NK-92 (cell line): ENCODE results near the gene PTTG2.
"Not testable (repeated sequence)": the region's sequence is repeated elsewhere in the genome, so short reads cannot be mapped to it uniquely, and the experiment has no call there.

Experiments
- DNase-seq: peaks from one replicate; lab custom pipeline; 2025; ENCODE audit not compliant: unreplicated experiment; lab: John Stamatoyannopoulos, UW

The PTTG2 gene

DNA sequence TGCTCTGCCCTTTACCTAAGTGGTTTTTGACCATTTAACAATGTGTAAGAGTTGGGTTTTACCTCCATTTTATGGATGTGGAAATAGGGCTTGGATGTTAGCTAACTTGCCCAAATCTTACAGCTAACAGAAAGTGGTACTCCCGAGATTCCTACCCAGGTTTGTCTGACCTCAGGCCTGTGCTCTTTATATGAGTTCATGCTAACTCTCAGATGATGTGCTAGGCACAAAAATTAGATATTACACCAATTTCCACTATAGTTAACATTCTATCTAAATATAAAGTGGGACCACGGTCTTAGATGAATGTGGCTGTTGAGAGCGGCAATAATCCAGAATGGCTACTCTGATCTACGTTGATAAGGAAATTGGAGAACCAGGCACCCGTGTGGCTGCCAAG is at the start of gene PTTG2:
Gene PTTG2 (plus strand): TSS at position 301 of the 400 bp plus-strand sequence. CDS start 37 bp downstream, at position 338.
- DNase-seq: no peak

DNA sequence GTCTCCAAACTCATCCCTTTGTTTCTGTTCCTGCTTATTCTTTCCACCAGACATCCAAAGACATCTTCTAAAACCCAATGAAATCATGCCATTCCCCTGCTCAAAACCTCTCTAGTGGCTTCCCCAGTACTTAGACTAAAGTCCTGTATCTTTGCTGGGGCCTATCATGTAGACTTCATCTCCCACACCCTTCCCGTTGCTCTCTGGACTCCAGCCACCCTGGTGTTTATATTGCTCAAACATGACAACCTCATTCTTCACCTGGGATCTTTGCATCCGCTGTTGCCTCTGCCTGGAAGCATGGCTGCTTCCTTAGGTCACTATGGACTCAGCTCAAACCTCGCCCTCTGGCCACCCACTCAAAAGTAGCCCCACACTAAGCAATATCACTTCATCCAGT is 45.7 kb upstream of the PTTG2 start:
- no peak for DNase-seq

DNA sequence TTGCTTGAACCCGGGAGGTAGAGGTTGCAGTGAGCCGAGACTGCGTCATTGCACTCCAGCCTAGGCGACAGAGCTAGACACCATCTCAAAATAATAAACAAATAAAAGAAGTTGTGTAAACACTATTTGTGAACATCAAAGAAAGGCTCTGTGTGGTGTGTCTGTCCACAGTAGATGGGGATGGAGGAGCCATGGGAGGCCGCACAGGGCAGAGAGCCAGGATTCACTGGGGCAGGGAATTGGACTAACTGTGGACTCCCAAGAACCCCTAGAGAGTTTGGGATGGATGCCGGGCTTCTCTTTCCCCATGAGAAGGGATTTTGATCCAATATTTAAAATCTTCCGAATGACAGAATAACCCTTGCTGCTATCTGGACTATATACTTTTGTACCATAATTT is 42.8 kb upstream of the PTTG2 start:
- DNase-seq: no peak

DNA sequence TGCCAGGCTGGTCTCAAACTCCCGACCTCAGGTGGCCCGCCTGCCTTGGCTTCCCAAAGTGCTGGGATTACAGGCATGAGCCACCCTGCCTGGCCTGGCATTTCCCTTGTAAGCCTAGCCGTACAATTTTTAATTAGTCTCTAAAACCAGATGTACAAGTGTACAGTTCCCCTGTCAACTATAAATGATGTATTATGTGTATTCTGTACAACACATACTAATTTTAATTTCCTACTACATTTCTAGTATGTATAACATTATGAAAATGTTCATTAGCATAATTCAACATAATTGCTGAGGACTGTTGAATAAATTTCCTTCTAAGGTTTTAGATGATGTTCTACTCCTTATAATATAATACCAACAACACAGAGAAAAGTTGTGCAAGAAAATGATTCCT is 41.5 kb upstream of the PTTG2 start:
- no peak for DNase-seq

DNA sequence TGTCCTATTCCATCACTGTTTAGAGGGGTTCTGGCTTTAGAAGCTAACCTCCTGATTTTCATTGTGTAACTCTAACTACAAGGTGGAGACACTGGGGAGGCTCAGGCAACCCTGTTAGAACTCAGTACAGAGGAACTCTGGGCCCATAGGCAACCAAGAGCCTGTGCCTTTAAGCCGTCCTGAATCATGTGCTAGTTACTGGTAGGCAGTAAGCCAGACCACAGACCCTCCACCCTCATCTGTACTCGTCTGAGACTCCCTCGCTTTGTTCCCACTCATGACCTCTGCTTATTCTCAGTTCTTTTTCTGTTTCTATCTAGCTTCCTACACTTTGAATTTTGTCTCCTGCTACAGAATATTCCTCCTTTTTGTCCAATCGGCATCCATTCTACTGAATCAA is 37.9 kb upstream of the PTTG2 start:
- DNase-seq: no peak

DNA sequence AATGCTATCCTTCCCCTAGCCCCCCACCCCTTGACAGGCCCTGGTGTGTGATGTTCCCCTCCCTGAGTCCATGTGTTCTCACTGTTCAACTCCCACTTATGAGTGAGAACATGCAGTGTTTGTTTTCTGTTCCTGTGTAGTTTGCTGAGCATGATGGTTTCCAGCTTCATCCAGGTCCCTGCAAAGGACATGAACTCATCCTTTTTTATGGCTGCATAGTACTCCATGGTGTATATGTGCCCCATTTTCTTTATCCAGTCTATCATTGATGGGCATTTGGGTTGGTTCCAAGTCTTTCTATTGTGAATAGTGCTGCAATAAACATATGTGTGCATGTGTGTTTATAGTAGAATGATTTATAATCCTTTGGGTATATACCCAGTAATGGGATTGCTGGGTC is 37.1 kb upstream of the PTTG2 start:
- not testable (repeated sequence) for DNase-seq

DNA sequence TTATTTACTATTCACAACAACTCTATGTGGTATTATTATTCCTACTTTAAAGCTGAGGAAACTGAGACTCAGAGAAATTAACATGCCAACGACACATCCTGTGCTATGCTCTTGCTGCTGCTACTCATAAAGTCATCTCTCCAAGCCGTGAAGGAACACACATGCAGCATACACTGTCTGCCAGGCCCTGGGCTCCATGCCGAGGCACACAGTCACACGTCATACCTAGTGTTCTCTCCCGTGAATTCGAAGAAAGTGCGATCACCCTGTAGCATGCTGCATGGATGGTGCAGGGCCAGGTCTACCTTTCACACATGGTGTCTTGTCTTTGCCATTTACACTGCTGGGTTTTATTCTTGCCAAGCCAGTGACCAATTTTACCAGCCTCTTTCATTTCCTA is 35.3 kb upstream of the PTTG2 start:
- no peak for DNase-seq

DNA sequence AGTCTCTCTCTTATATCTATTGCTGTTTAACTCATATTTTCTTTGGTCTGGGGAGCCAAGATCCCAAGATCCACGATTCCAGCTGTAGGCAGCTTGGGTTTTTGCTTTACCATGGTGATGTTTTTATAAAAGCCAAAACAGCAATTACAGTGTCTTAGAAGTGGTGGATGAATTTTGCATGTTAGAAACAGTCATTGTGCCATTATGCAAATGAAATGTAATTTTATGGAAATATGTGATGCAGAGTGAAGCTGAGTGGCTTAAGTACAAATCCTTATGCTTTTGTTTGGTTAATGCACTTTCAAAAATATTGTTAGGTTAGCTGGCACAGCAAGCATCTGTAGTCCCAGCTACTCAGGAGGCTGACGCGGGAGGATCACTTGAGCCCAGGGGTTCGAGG is 32.8 kb upstream of the PTTG2 start:
- DNase-seq: no peak

DNA sequence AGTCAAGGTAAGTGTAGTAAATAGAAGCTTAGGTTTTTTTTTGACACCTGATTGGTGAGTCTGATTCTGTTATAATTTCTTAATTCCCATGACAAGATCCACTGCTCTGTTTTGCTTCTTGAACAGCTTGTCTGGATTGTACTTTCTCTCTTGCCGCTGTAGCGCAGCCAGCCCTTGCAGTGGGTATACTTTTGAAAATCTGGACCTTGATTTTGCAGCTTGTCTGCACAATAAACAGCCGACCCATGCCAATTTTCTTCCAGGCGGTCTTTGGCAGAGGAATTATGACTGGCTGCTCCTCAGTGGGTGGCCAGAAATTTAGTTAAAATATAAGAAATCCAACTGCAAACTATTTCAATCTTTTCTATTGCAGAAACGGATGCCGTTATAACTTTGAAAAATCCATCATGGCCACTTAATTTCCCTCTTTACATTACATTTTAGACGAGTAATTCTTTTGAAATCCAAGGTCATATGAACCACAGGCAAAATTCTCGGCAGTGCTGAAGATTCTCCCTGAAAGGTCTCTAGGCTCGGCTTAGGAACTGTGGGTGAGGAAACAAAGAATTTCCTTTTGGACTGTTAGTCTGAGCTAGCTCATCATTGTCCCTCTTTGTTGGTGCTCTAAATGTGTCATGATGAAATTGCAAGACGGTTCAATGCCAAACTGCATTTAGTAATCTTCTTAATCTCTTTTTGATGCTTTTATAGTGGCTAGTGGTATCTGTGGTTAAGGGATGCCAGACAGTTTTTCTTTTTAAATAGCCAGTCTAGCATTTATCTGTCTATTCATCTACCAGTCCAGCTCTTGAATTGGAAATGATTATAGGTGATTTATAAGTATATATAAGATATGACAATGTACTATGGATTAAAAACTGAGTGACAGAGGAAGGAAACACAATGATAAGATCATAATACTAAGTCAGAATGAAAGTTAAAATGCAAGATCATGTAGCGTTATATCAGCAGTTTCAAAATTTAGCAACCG is 31.5 kb upstream of the PTTG2 start:
- no peak for DNase-seq

DNA sequence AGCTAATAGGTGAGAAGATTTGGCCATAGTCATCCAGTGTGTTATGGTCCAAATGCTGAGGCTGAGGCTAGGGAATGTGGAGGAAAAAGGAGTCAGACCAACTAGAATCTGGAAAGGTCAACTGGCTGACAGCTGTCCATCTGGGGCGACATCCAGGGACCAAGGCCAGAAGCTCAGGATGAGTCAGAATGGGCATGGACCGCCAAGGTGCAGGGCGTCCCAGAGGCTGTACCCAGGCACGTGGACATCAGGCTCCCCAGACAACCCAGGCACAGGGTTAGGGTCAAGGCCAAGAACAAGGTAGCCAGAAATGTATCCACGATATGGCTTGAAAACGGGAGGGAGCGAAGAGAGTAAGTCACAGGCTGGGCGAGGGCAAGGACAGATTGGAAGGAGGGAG is 26.1 kb upstream of the PTTG2 start:
- no peak for DNase-seq

DNA sequence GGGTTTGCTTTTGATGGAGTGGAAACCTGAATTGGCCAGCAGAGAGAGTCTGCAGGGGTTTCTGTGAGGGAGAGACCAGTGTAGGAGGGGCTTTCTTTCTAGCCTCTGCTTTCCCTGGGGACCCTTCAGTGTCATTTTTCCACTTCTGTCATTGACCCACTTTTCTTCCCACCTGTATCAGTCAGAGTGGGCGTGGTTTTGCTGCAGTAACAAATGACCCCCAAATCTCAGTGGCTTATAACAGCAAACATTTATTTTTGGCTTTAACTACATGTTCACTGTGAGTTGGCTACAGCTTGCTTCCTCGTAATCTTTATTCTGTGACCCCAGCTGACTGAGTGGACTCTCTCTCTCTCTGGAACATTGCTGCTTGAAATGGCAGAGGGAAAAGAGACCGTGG is 25.6 kb upstream of the PTTG2 start:
- DNase-seq: no peak

DNA sequence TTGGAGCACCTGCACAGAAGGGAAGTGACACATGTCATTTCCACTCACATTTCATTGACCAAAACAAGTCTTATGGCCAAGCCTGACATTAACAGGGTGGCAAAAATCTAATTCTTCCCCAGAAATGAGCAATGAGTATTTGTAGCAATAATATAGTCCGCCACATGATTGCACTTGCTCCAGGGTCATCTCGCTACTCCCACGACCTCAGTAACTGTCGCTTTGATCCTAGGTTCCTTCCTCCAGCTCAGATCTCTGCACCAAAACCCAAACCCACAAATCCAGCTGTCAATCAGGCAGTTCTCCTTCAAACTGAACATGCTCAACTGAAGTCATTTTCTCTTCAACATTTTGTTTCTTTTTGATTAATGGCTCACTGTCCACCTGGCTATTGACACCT is 25.2 kb upstream of the PTTG2 start:
- DNase-seq: no peak

DNA sequence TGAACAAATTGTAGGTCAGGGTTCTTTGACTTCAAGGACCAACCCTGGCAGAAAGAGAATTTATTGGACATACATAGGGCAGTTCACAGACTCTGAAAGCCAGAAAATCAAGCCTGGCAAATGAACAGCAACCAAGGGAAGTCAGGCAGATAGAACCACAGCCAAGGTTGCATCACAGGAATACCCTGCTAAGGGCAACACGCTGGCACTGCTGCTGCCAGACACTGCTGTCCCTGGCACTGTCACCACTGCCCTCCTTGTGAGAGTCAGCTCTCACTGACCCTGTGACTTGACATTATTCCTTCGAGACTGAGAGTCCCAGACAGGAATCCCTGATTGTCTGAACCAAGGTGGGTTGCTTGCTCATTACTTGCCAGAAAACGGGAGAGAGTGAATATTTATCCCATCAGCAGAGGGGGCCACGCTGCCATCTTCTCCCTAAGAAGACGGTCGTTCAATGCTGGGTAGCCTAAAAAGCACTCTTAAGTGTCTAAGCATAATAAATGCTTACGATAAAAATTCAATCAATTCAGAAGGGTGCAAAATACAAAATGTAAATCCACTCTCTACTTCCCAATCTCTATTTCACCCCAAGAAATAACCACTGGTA is 23.2 kb upstream of the PTTG2 start:
- no peak for DNase-seq

DNA sequence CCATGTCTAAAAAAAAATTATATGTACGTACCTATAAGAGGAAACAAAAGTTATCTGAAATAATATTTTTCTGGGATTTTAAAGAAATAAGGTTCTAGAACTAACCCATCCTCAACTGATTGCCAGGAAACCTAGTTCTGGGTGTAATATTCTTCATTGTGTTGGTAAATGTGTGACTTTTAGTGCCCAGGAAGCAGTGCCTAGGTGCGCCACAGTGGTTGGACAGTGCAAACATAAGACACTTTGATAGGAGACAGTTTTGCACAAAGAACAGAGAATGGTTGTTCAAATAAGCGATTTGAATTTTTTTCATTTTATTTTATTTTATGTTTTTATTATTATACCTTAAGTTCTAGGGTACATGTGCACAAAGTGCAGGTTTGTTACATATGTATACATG is 22.0 kb upstream of the PTTG2 start:
- no peak for DNase-seq

DNA sequence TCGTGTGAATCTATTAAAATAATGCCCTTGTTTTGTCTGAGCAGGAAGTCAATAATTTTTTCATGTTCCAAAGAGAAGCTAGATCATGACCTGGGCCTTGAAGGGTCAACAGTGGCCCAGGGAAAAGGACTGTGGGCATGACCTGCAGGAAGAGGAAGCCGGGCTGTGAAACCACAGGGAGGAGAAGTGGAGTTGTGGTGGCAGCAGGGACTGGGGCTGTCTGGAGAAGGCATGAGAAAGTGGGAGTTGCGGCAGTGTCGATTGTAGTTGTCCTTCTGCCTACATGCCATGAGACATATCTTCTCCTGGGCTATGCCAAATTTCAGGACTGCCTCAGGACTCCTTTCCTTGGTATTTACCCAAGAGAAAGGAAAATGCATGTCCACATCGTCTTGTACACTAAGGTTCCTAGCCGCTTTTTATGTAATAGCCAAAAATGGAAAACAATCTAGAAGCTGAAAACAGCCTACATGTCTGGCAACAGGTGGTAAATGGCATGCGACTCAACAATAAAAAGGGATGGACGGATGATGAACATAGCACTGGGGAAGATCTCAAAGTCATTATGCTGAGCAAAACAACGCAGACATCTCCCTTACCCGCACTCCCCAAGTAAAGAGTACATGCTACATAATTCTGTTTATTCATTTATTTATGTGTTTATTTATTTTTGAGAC is 13.6 kb upstream of the PTTG2 start:
- DNase-seq: no peak

DNA sequence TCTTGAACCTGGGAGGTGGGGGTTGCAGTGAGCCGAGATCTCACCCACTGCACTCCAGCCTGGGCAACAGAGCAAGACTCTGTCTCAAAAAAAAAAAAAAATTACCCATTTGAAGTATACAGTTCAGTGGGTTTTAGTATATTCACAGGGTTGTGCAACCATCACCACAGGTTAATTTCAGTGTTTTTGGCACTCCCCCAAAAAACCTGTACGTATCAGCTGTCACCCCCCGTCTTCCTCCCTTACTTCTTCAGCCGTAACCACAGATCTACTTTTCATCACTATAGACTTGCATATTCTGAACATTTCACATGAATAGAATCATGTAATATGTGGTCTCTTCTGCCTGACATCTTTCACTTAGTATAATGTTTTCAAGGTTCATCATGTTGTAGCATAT is 11.7 kb upstream of the PTTG2 start:
- no peak for DNase-seq

DNA sequence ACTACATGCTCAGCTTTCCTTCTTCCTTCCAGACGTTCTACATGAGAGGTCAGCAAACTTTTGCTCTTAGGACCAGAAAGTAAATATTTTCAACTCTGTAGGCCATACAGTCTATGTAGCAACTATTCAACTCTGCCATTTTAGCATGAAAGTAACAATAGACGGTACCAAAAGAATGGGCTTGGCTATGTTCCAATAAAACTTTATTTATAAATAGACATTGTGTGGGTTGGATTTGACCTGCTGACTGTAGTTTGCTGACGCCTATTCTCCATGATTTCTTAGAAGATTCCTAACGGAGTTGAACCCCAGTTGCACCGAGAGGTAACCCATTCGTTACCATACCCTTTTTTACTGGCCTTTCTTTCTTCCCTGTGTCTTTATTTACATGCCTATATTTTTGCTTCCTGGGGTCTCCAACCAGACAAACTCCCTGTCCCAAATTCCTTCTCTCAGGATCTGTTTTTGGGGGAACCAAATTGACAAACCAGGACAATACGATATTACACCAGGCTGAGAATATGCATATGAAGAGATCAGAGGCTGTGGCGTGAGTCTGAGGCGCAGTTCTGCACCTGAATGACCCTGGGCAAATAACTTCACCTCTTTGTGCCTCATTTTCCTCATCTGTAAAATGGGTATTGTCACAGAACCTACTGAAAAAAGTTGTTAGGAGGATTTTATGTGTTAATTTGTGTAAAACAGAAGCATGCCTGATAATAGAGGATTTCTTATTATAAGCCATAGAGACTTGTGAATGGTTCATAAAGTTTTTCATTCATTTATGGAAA is 10.4 kb upstream of the PTTG2 start:
- no peak for DNase-seq

DNA sequence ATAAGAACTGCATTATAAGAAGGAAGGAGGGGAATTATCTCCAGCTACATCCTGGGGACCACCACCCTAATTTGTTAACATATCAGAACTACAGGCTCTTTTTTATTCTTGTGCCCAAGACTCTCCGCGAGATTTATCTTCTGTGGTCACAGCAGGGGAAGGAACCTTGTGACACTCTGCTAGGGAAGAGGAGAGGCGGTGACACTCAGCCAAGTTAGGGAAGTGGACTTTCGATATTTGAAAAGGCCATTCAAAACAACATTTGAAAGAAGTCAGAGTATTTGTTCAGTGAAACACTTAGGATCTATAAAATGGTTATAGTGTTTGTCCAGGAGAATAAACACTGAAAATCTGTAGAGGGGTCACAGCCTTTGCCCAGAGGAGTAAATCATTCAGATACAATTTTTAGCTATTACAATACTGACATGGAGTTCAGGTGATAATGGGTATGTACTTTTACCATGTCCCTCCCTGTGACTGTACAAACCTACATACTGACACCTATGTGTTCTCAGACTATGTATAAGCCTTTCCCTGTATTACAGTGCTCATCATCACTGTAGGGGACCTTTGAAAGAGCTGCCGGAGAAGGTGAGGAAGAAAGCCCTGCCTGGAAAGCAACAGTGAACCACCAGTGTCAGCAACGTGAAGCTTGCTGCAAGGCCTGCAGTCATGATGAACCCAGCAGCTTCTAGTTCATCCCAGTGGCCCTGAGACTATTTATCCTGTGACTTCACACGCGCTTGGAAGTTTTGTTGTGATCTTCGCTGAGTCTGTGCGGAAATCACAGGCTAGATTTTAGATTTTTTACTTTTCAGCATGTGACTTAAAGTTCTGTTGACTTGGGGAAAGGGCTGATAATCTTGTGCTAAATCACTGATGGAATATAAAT is 8.5 kb upstream of the PTTG2 start:
- no peak for DNase-seq

DNA sequence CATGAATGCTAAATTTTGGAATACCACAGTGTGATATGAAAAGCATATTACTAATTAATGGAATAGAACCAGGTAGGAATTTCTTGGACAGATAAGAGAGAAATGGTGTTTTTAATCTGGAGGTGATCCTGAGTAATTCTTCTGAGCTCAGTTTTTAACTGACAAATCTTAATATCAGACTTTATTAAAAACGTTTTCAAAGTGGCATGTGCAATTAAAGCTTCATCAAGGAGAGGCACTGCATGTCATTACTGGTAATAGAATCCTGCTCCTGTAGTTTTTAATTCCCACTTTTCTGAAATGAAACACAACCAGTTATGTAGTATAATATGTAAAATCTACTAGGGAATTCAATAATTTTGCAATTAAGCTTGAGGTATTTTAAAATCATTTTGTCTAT is 7.0 kb upstream of the PTTG2 start:
- DNase-seq: no peak

DNA sequence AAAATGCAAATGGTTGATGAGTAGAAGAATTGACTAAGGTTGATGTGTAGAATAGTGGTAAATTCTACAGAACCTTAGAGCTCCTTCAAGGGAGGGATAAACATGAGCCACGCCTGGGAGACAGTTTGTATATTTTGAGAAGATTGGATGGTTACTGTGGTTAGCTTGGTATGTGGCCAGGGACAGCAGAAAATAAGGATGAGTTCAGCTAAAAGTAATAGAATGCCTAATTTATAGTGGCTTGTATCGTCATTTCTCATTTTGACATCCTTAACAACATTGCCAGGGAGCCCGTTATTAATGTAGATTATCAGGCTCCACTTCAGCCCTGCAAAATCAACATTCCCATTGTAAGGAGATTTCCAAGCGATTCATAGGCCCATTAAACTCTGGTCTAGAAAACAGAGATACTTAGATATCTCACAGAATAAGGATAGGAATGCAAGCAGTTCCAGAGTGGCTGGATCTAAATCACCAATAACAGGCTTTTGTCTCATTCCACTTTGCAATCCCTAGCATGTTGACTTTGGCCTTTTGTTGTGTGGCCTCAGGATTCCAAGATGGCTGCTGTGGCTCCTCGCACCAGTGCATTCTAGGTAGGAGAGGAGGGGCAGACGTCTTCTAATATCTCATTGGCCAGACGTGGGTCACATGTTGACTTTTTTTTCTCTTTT is 6.4 kb upstream of the PTTG2 start:
- DNase-seq: no peak
